OCI-LY1 (cell line): ENCODE measurements around the gene CPSF3.

ENCODE experiments used
- EZH2 ChIP-seq: fragments of 200-600 bp; sonication (generic), shearing (Covaris generic); IDR thresholded peaks from 2 replicates; pipeline ENCODE4 v1.8.0; 2017; ENCODE audit warnings: borderline replicate concordance, mixed run types, mild to moderate bottlenecking, antibody characterized with exemption, low read length, moderate library complexity, mixed read lengths
- TF ChIP-seq, protein P1 (sequence below): fragments of 200-600 bp; sonication (generic), shearing (Covaris generic); IDR thresholded peaks from 2 replicates; pipeline ENCODE4 v1.5.1; 2017; ENCODE audit warnings: mild to moderate bottlenecking, antibody characterized with exemption, low read length, moderate library complexity, mixed read lengths

DNA sequence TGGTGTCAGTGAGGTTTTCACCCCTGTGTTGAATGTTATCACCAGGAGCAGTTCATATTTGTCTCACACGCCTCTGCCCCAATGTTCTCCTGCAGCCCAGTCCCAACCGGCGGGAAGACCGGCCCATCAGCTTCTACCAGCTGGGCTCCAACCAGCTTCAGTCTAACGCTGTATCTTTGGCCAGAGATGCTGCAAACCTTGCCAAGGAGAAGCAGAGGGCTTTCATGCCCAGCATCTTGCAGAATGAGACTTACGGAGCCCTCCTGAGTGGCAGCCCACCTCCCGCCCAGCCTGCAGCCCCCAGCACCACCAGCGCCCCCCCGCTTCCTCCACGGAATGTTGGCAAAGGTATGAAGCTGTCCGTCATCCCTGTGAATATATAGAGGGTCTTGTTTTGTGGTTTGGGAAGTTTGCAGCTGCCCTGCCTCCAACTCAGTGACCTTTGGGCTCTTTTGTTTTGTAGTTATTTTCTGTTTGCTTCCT is 35.2 kb upstream of the CPSF3 start:
- TF ChIP-seq, protein P1, sequence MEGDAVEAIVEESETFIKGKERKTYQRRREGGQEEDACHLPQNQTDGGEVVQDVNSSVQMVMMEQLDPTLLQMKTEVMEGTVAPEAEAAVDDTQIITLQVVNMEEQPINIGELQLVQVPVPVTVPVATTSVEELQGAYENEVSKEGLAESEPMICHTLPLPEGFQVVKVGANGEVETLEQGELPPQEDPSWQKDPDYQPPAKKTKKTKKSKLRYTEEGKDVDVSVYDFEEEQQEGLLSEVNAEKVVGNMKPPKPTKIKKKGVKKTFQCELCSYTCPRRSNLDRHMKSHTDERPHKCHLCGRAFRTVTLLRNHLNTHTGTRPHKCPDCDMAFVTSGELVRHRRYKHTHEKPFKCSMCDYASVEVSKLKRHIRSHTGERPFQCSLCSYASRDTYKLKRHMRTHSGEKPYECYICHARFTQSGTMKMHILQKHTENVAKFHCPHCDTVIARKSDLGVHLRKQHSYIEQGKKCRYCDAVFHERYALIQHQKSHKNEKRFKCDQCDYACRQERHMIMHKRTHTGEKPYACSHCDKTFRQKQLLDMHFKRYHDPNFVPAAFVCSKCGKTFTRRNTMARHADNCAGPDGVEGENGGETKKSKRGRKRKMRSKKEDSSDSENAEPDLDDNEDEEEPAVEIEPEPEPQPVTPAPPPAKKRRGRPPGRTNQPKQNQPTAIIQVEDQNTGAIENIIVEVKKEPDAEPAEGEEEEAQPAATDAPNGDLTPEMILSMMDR = no peak
- no peak for TF ChIP-seq EZH2
